Neural progenitor cell (in vitro differentiated cells): ENCODE results near the gene TREH.

Source experiments
- EZH2 ChIP-seq: fragments of 200-600 bp; sonication (generic); IDR thresholded peaks from 2 replicates; pipeline ENCODE4 v1.6.1; 2017; ENCODE audit warnings: antibody characterized with exemption, mild to moderate bottlenecking, moderate library complexity
- EZH2phosphoT487 ChIP-seq: fragments of 200-600 bp; sonication (generic); IDR thresholded peaks from 2 replicates; pipeline ENCODE4 v1.6.1; 2017; ENCODE audit warnings: antibody characterized with exemption
- TF ChIP-seq, protein P1 (sequence below): fragments of 200-600 bp; sonication (generic); IDR thresholded peaks from 2 replicates; pipeline ENCODE4 v1.5.1; 2017; ENCODE audit warnings: antibody characterized with exemption, mild to moderate bottlenecking

DNA sequence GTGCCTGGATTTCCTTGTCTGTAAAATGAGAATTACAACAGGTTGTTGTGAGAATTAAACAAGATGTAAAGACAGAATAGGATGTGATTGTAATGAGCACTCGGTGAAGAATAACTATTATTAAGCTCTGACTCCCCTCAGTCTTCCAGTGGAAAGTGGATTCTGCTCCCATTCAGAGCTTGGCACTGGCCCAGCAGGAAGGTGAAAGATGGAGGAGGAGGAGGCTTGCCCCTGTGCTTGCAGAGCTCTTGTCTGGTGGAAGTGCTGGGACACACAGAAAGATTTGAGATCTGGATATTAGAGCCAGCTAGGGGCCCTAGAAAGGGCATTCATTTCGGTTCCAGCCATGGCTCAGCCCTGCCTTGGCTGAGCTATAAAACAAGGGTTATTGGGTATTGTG is 43.8 kb downstream of the TREH start:
- TF ChIP-seq EZH2phosphoT487 (no peak), EZH2 (no peak)
- TF ChIP-seq, protein P1, sequence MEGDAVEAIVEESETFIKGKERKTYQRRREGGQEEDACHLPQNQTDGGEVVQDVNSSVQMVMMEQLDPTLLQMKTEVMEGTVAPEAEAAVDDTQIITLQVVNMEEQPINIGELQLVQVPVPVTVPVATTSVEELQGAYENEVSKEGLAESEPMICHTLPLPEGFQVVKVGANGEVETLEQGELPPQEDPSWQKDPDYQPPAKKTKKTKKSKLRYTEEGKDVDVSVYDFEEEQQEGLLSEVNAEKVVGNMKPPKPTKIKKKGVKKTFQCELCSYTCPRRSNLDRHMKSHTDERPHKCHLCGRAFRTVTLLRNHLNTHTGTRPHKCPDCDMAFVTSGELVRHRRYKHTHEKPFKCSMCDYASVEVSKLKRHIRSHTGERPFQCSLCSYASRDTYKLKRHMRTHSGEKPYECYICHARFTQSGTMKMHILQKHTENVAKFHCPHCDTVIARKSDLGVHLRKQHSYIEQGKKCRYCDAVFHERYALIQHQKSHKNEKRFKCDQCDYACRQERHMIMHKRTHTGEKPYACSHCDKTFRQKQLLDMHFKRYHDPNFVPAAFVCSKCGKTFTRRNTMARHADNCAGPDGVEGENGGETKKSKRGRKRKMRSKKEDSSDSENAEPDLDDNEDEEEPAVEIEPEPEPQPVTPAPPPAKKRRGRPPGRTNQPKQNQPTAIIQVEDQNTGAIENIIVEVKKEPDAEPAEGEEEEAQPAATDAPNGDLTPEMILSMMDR: no peak
